BJ (cell line): ENCODE measurements around the gene LGALS1. TPM values are rescaled to one million over a fixed set of nuclear protein-coding genes. Genes with fewer than 3 reads are reported as not detected.
A peak's percentile ranks its signal among the peaks of the same experiment; 100 is the strongest.

ENCODE experiments used
- CTCF ChIA-PET: fragments of 350-600 bp; formaldehyde crosslinking; extraction: SDS; loops from one replicate; lab custom pipeline; 2021; ENCODE audit warnings: antibody characterized with exemption, inconsistent platforms; lab: Yijun Ruan, JAX
- POLR2A ChIA-PET: fragments of 300-600 bp; sonication (Branson Sonifier 250); formaldehyde crosslinking; extraction: SDS; loops from one replicate; lab custom pipeline; 2021; ENCODE audit warnings: antibody characterized with exemption; lab: Charles Lee
- DNase-seq: peaks from one replicate; pipeline ENCODE4 v3.0.0-alpha.2; 2011; ENCODE audit warnings: low read depth
- H3K27me3 ChIP-seq: 2 replicates; pipeline ENCODE4 v1.6.0; 2011; ENCODE audit warnings: low read length; ENCODE audit not compliant: control insufficient read depth, insufficient read depth
- H3K36me3 ChIP-seq: 2 replicates; pipeline ENCODE4 v1.5.1; 2011; ENCODE audit warnings: low read length; ENCODE audit not compliant: control insufficient read depth, insufficient read depth
- H3K4me3 ChIP-seq: 2 replicates; pipeline ENCODE4 v1.5.1; 2011; ENCODE audit warnings: low read depth, mild to moderate bottlenecking, control low read depth, low read length
- polyA plus RNA-seq: library from polyadenylated mRNA; depleted of rRNA; stranded (reverse); fragments of >200 nt; gene quantifications from 2 replicates; pipeline ENCODE4 v1.2.3, GENCODE V29; 2011
- TF ChIP-seq, protein P1 (sequence below): IDR thresholded peaks from 2 replicates; pipeline ENCODE4 v1.5.1; 2011; ENCODE audit warnings: low read depth, mild to moderate bottlenecking, control low read depth, inconsistent platforms, low read length, moderate library complexity; ENCODE audit not compliant: insufficient read depth

Gene LGALS1
- polyA plus RNA-seq, 1 experiment, result 9,083 TPM

GRCh38 chr22:37679670-37680069 lies 4.2 kb downstream of the LGALS1 start:
- H3K36me3 ChIP-seq, result peaks cover 17% of the 10 kb centered on the region
- no peak overlapping the region for H3K4me3 ChIP-seq
- CTCF ChIA-PET, result interaction anchor here (0.7 to 15.5 kb wide), 9 partner anchors 18 to 260 kb away, joined by 3 to 265 read pairs (median 10); partner anchors contain the start of genes PDXP and SH3BP1
- POLR2A ChIA-PET, result interaction anchor here (0.6 to 1.5 kb wide), 3 partner anchors 12 to 128 kb away, joined by 4 to 5 read pairs (median 4); partner anchors contain the start of gene GCAT
- DNase-seq, result no peak
- no peaks in the 10 kb centered on the region for H3K27me3 ChIP-seq
- TF ChIP-seq, protein P1, sequence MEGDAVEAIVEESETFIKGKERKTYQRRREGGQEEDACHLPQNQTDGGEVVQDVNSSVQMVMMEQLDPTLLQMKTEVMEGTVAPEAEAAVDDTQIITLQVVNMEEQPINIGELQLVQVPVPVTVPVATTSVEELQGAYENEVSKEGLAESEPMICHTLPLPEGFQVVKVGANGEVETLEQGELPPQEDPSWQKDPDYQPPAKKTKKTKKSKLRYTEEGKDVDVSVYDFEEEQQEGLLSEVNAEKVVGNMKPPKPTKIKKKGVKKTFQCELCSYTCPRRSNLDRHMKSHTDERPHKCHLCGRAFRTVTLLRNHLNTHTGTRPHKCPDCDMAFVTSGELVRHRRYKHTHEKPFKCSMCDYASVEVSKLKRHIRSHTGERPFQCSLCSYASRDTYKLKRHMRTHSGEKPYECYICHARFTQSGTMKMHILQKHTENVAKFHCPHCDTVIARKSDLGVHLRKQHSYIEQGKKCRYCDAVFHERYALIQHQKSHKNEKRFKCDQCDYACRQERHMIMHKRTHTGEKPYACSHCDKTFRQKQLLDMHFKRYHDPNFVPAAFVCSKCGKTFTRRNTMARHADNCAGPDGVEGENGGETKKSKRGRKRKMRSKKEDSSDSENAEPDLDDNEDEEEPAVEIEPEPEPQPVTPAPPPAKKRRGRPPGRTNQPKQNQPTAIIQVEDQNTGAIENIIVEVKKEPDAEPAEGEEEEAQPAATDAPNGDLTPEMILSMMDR, result no peak

- TF ChIP-seq, protein P1, result no peak
- DNase-seq, result no peak
- Histone ChIP-seq H3K4me3 (no peak overlapping the region), H3K36me3 (peaks cover 17% of the 10 kb centered on the region), H3K27me3 (no peaks in the 10 kb centered on the region)
- ChIA-PET CTCF (interaction anchor here (1.0 to 15.5 kb wide), 23 partner anchors 10 to 183 kb away, joined by 3 to 265 read pairs (median 9); partner anchors contain the start of genes PDXP, SH3BP1 and TRIOBP), POLR2A (interaction anchor here (0.6 to 1.5 kb wide), 4 partner anchors 13 to 128 kb away, joined by 4 to 7 read pairs (median 4); partner anchors contain the start of gene GCAT)
Observed at GRCh38 chr22:37680191-37680851, 4.9 kb downstream of the LGALS1 start.

DNA sequence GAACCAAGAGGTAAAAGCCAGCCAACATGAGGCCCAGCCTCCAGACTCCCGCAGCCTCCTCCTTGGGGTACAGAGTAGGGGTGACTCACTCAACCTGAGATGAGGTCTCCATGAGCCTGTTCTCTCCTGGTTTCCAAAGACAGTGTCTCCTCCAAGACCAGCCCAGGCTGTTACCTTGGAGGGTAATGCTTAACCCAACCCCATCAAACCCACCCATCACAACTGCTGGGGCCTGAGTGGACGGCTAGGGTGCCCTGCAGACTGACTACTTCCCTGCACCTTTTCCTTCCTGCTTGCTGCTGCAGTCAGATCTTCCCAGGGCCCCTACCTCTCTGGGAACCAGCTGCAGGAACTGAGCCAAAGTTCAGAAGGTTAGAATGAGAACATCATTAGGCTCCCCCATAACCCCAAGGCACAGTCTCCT lies 5.6 kb downstream of the LGALS1 start:
- Histone ChIP-seq H3K36me3 (peaks cover 17% of the 10 kb centered on the region), H3K27me3 (no peaks in the 10 kb centered on the region), H3K4me3 (no peak overlapping the region)
- ChIA-PET CTCF (interaction anchor here (0.9 to 15.5 kb wide), 32 partner anchors 10 to 182 kb away, joined by 3 to 265 read pairs (median 6); partner anchors contain the start of genes GCAT, GGA1, PDXP and SH3BP1), POLR2A (interaction anchor here (1.0 to 1.5 kb wide), 3 partner anchors 14 to 38 kb away, joined by 4 to 5 read pairs (median 5); no protein-coding TSS in a partner anchor)
- DNase-seq, result no peak
- TF ChIP-seq, protein P1, result no peak

DNA sequence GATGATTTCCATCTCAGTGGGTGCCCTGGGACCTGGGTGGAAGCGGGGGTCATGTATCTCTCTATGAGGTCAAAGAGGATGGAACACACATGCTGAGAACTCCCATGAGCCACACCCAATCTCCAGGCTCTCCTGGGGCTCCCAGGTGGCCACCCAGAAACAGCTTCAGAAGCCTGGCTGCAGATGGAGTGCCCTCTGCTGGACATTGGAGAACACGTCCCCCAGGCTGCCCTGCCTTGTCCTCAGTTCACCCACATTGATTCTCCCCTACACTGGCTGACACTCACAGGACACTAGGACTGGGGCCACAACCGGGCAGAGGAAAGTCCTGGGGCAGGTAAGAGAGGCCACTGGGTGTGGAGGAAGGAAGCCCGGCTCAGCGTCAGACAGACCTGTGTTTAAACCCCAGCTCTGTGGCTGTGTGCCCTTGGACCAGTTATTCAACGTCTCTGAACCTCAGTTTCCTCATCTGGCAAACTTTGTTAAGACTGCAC lies 6.2 kb downstream of the LGALS1 start:
- Histone ChIP-seq H3K36me3 (peaks cover 17% of the 10 kb centered on the region), H3K27me3 (no peaks in the 10 kb centered on the region), H3K4me3 (no peak overlapping the region)
- TF ChIP-seq, protein P1, result peak; percentile 96
- no peak for DNase-seq
- CTCF ChIA-PET, result interaction anchor here (0.6 to 15.5 kb wide), 32 partner anchors 11 to 182 kb away, joined by 3 to 265 read pairs (median 6); partner anchors contain the start of genes GCAT, GGA1, PDXP and SH3BP1
- POLR2A ChIA-PET, result interaction anchor here (1.0 kb wide), 1 partner anchor 38 kb away, joined by 5 read pairs; no protein-coding TSS in a partner anchor
